HepG2 (cell line): Measurements from ENCODE around the gene BAZ2A. TPM values are rescaled to one million over a fixed set of nuclear protein-coding genes. Genes with fewer than 3 reads are reported as not detected.

Experiments used
- ATAC-seq: fragments of 200-7000 bp; cut with Tn5 transposase; 3 replicates; pipeline ENCODE4 v1.9.1; 2020; ENCODE audit warnings: mild to moderate bottlenecking, moderate library complexity
- BruUV-seq: library from RNA; stranded (reverse); fragments of 400-500 nt; replicated peaks from 2 replicates; lab custom pipeline; 2021; lab: Mats Ljungman, UMichigan
- CTCF ChIA-PET: fragments of 300-600 bp; formaldehyde crosslinking; extraction: SDS; loops from one replicate; lab custom pipeline; 2021; ENCODE audit warnings: low total read pairs, inconsistent platforms, low intra/inter-chr PET ratio; lab: Yijun Ruan, JAX
- POLR2A ChIA-PET: fragments of 350-600 bp; sonication (Branson Sonifier 250); formaldehyde crosslinking; loops from one replicate; lab custom pipeline; 2020; ENCODE audit warnings: antibody characterized with exemption, inconsistent platforms; lab: Yijun Ruan, JAX
- DNase-seq: peaks from one replicate; pipeline ENCODE4 v3.0.0-alpha.2; 2015; ENCODE audit warnings: low spot score
- FAIRE-seq: peaks from 3 replicates; lab custom pipeline; 2011; peaks lifted over from hg19 to GRCh38; lab: Jason Lieb, UNC
- H2AFZ ChIP-seq: one replicate; pipeline ENCODE4 v1.6.1; 2011; ENCODE audit warnings: low read length, inconsistent platforms
- H3K27ac ChIP-seq: fragments of 300-600 bp; 3 replicates; pipeline ENCODE4 v1.8.0; 2011; ENCODE audit warnings: mixed run types, mild to moderate bottlenecking, mixed read lengths, low read length, inconsistent platforms; ENCODE audit not compliant: insufficient read depth; ENCODE audit errors: extremely low read length
- H3K27me3 ChIP-seq, 2 experiments: fragments of 200-600 bp in 1 of 2; 2 replicates in 1 of 2; 3 replicates in 1 of 2; pipeline versions ENCODE4 v1.6.0 to v1.8.0; 2011; ENCODE audit warnings: low read length in 2 of 2, mild to moderate bottlenecking in 2 of 2, moderate library complexity in 2 of 2, inconsistent platforms in 1 of 2; ENCODE audit not compliant: insufficient read depth in 2 of 2, control insufficient read depth in 1 of 2
- H3K36me3 ChIP-seq, 2 experiments: fragments of 200-600 bp in 1 of 2; replicated peaks in 1 of 2; 2 replicates in 1 of 2; 3 replicates in 1 of 2; pipeline versions ENCODE4 v1.5.1 to v1.8.0; 2011; ENCODE audit warnings: low read length in 2 of 2, inconsistent platforms in 1 of 2; ENCODE audit not compliant: insufficient read depth in 2 of 2, control insufficient read depth in 1 of 2
- H3K4me1 ChIP-seq: 2 replicates; pipeline ENCODE4 v1.5.1; 2012; ENCODE audit warnings: low read length, inconsistent platforms; ENCODE audit not compliant: insufficient read depth
- H3K4me2 ChIP-seq: 2 replicates; pipeline ENCODE4 v1.6.0; 2011; ENCODE audit warnings: low read depth, low read length, inconsistent platforms
- H3K4me3 ChIP-seq, 3 experiments: fragments of 200-600 bp in 1 of 3; sonication (generic), shearing (Covaris generic) in 1 of 3; replicated peaks in 1 of 3; 2 replicates each; pipeline ENCODE4 v1.5.1; 2011 to 2016; ENCODE audit warnings: low read length in 3 of 3, inconsistent platforms in 2 of 3, low read depth in 2 of 3, mild to moderate bottlenecking in 2 of 3, control low read depth in 1 of 3, mixed read lengths in 1 of 3; ENCODE audit not compliant: insufficient read depth in 1 of 3
- H3K79me2 ChIP-seq: one replicate; pipeline ENCODE4 v1.6.1; 2011; ENCODE audit warnings: low read length, inconsistent platforms; ENCODE audit not compliant: insufficient read depth
- H3K9ac ChIP-seq: 2 replicates; pipeline ENCODE4 v1.6.0; 2011; ENCODE audit warnings: mild to moderate bottlenecking, low read depth, low read length, inconsistent platforms; ENCODE audit not compliant: insufficient read depth
- H3K9me3 ChIP-seq: 2 replicates; pipeline ENCODE4 v1.5.1; 2012; ENCODE audit warnings: mild to moderate bottlenecking, low read length
- H4K20me1 ChIP-seq: 2 replicates; pipeline ENCODE4 v1.6.0; 2011; ENCODE audit warnings: inconsistent platforms, mild to moderate bottlenecking, low read length, moderate library complexity; ENCODE audit not compliant: insufficient read depth
- BCL6 ChIP-seq: IDR thresholded peaks from 2 replicates; pipeline ENCODE4 v1.6.1; 2016; ENCODE audit warnings: missing genetic modification reagents, missing compliant biosample characterization
- ELF4 ChIP-seq: sonication (generic); formaldehyde crosslinking; IDR thresholded peaks from 2 replicates; pipeline ENCODE4 v1.5.0; 2020; ENCODE audit warnings: missing genetic modification reagents, mild to moderate bottlenecking, moderate library complexity, borderline replicate concordance
- ETV6 ChIP-seq: sonication (generic); formaldehyde crosslinking; conservative IDR thresholded peaks from 2 replicates; pipeline ENCODE4 v1.4.0; 2020; ENCODE audit warnings: missing genetic modification reagents
- FOXO1 ChIP-seq: sonication (generic); formaldehyde crosslinking; IDR thresholded peaks from 2 replicates; pipeline ENCODE4 v1.4.0; 2020; ENCODE audit warnings: missing genetic modification reagents
- HDAC1 ChIP-seq: sonication (generic); formaldehyde crosslinking; IDR thresholded peaks from 2 replicates; pipeline ENCODE4 v1.5.1; 2020; ENCODE audit warnings: mild to moderate bottlenecking, missing genetic modification reagents
- HOMEZ ChIP-seq: IDR thresholded peaks from 2 replicates; pipeline ENCODE4 v1.6.1; 2016; ENCODE audit warnings: low read depth
- MTA1 ChIP-seq: sonication (generic); formaldehyde crosslinking; IDR thresholded peaks from 2 replicates; pipeline ENCODE4 v1.4.0; 2020; ENCODE audit warnings: missing genetic modification reagents, mild to moderate bottlenecking, borderline replicate concordance
- NCOA2 ChIP-seq: sonication (generic); formaldehyde crosslinking; IDR thresholded peaks from 2 replicates; pipeline ENCODE4 v1.8.0; 2022; ENCODE audit warnings: inconsistent platforms
- NFYC ChIP-seq: IDR thresholded peaks from 2 replicates; pipeline ENCODE4 v1.6.1; 2016; ENCODE audit warnings: missing genetic modification reagents, missing compliant biosample characterization
- PCBP1 ChIP-seq: fragments of 200-400 bp; formaldehyde crosslinking; IDR thresholded peaks from 2 replicates; pipeline ENCODE4 v1.6.1; 2017; ENCODE audit warnings: mild to moderate bottlenecking, low read depth, low read length, borderline replicate concordance
- ZBTB4 ChIP-seq: sonication (generic); formaldehyde crosslinking; IDR thresholded peaks from 2 replicates; pipeline ENCODE4 v1.4.0; 2020; ENCODE audit warnings: missing genetic modification reagents, mild to moderate bottlenecking, borderline replicate concordance
- WGBS: methylation state at CpG from one replicate; pipeline ENCODE4 v1.1.6; 2017; ENCODE audit warnings: low lambda C conversion rate; 5-methylcytosine and 5-hydroxymethylcytosine counted together
- in situ Hi-C: cut with HindIII; loops from 2 replicates; pipeline ENCODE4 v1.10.0; 2017; ENCODE audit warnings: low pct_unique_long_range_greater_than_20kb; ENCODE audit not compliant: extremely low pct_ligation_motif_present
- intact Hi-C: fragments of 100-400 bp; cut with micrococcal nuclease; formaldehyde crosslinking; loops from one replicate; pipeline ENCODE4 v1.10.0; 2022; ENCODE audit not compliant: unreplicated experiment
- polyA plus RNA-seq, 8 experiments: library from polyadenylated mRNA; depleted of rRNA in 3 of 8; stranded (reverse) in 7 of 8; unstranded in 1 of 8; fragments of >200 nt; fragmentation: Illumina TruSeq in 4 of 8; extraction: Trizol in 4 of 8; gene quantifications; 2 replicates each; pipeline versions ENCODE4 v1.2.1 to v1.2.3, GENCODE V29; 2011 to 2016; ENCODE audit warnings: low read depth in 4 of 8, missing spikeins in 1 of 8, mixed read lengths in 1 of 8; ENCODE audit not compliant: insufficient read depth in 1 of 8
- total RNA-seq, 5 experiments: library from RNA; depleted of rRNA; stranded (reverse); fragments of >200 nt; fragmentation: Illumina TruSeq; extraction: Trizol; gene quantifications; 2 replicates each; pipeline ENCODE4 v1.2.3, GENCODE V29; 2016; ENCODE audit warnings: low read depth in 1 of 5
- TF ChIP-seq, protein P1 (sequence below): sonication (generic); formaldehyde crosslinking; IDR thresholded peaks from 2 replicates; pipeline ENCODE4 v1.9.0; 2022; ENCODE audit warnings: missing genetic modification reagents, mild to moderate bottlenecking, borderline replicate concordance
- TF ChIP-seq, protein P2 (sequence below): sonication (generic); formaldehyde crosslinking; IDR thresholded peaks from 2 replicates; pipeline ENCODE4 v1.4.0; 2020; ENCODE audit warnings: missing genetic modification reagents, mild to moderate bottlenecking, borderline replicate concordance
- TF ChIP-seq, protein P3 (sequence below): sonication (generic); formaldehyde crosslinking; IDR thresholded peaks from 2 replicates; pipeline ENCODE4 v1.9.0; 2021; ENCODE audit warnings: missing genetic modification reagents, mild to moderate bottlenecking, borderline replicate concordance

BAZ2A gene
- total and polyA plus RNA-seq, 2 of the 13 experiments (the other 11 are each of a cell fraction or from before 2014, with no cell fraction given) = 21.8 to 73.5 TPM

- Histone ChIP-seq H3K4me2 (no peak overlapping the region), H3K36me3 (no peaks in the 10 kb centered on the region), H2AFZ (no peak overlapping the region), H3K4me1 (no peaks in the 10 kb centered on the region), H3K4me3 (no peak overlapping the region), H3K79me2 (no peaks in the 10 kb centered on the region), H3K9me3 (no peaks in the 10 kb centered on the region), H3K27ac (no peak overlapping the region), H3K9ac (no peak overlapping the region), H3K27me3 (no peaks in the 10 kb centered on the region), H4K20me1 (no peaks in the 10 kb centered on the region)
- POLR2A ChIA-PET = no interaction called here
- WGBS = 93% methylated on average over 5 of the region's 5 CpGs
- CTCF ChIA-PET = no interaction called here
- in situ Hi-C loops (no loop called here), intact Hi-C loops (no loop called here)
- no peak for DNase-seq
- ATAC-seq = no peak
- no TSS peak for BruUV-seq
- FAIRE-seq = no peak
- TF ChIP-seq FOXO1 (no peak), MTA1 (no peak), ELF4 (CRISPR knock-in tag) (no peak), ZBTB4 (CRISPR knock-in tag) (no peak), HOMEZ (CRISPR knock-in tag) (no peak), PCBP1 (no peak), NFYC (CRISPR knock-in tag) (no peak), BCL6 (CRISPR knock-in tag) (no peak), ETV6 (no peak), HDAC1 (CRISPR knock-in tag) (no peak), NCOA2 (CRISPR knock-in tag) (no peak)
- TF ChIP-seq, protein P1, sequence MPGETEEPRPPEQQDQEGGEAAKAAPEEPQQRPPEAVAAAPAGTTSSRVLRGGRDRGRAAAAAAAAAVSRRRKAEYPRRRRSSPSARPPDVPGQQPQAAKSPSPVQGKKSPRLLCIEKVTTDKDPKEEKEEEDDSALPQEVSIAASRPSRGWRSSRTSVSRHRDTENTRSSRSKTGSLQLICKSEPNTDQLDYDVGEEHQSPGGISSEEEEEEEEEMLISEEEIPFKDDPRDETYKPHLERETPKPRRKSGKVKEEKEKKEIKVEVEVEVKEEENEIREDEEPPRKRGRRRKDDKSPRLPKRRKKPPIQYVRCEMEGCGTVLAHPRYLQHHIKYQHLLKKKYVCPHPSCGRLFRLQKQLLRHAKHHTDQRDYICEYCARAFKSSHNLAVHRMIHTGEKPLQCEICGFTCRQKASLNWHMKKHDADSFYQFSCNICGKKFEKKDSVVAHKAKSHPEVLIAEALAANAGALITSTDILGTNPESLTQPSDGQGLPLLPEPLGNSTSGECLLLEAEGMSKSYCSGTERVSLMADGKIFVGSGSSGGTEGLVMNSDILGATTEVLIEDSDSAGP (CRISPR knock-in tag) = no peak
- TF ChIP-seq, protein P2, sequence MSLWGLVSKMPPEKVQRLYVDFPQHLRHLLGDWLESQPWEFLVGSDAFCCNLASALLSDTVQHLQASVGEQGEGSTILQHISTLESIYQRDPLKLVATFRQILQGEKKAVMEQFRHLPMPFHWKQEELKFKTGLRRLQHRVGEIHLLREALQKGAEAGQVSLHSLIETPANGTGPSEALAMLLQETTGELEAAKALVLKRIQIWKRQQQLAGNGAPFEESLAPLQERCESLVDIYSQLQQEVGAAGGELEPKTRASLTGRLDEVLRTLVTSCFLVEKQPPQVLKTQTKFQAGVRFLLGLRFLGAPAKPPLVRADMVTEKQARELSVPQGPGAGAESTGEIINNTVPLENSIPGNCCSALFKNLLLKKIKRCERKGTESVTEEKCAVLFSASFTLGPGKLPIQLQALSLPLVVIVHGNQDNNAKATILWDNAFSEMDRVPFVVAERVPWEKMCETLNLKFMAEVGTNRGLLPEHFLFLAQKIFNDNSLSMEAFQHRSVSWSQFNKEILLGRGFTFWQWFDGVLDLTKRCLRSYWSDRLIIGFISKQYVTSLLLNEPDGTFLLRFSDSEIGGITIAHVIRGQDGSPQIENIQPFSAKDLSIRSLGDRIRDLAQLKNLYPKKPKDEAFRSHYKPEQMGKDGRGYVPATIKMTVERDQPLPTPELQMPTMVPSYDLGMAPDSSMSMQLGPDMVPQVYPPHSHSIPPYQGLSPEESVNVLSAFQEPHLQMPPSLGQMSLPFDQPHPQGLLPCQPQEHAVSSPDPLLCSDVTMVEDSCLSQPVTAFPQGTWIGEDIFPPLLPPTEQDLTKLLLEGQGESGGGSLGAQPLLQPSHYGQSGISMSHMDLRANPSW (CRISPR knock-in tag) = no peak
- TF ChIP-seq, protein P3, sequence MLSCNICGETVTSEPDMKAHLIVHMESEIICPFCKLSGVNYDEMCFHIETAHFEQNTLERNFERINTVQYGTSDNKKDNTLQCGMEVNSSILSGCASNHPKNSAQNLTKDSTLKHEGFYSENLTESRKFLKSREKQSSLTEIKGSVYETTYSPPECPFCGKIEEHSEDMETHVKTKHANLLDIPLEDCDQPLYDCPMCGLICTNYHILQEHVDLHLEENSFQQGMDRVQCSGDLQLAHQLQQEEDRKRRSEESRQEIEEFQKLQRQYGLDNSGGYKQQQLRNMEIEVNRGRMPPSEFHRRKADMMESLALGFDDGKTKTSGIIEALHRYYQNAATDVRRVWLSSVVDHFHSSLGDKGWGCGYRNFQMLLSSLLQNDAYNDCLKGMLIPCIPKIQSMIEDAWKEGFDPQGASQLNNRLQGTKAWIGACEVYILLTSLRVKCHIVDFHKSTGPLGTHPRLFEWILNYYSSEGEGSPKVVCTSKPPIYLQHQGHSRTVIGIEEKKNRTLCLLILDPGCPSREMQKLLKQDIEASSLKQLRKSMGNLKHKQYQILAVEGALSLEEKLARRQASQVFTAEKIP = no peak
These were observed 83.4 kb downstream of the BAZ2A start for GRCh38 chr12:56546680-56547079.
